Kasumi-1 (cell line): ENCODE data around the gene BBS5.
A peak's percentile ranks its signal among the peaks of the same experiment; 100 is the strongest.
"Not testable (repeated sequence)": the region's sequence is repeated elsewhere in the genome, so short reads cannot be mapped to it uniquely, and the experiment has no call there.

ENCODE experiments used
- DNase-seq, 2 experiments: peaks; one replicate each; lab custom pipeline; 2025; lab: John Stamatoyannopoulos, UW

BBS5 gene

DNA sequence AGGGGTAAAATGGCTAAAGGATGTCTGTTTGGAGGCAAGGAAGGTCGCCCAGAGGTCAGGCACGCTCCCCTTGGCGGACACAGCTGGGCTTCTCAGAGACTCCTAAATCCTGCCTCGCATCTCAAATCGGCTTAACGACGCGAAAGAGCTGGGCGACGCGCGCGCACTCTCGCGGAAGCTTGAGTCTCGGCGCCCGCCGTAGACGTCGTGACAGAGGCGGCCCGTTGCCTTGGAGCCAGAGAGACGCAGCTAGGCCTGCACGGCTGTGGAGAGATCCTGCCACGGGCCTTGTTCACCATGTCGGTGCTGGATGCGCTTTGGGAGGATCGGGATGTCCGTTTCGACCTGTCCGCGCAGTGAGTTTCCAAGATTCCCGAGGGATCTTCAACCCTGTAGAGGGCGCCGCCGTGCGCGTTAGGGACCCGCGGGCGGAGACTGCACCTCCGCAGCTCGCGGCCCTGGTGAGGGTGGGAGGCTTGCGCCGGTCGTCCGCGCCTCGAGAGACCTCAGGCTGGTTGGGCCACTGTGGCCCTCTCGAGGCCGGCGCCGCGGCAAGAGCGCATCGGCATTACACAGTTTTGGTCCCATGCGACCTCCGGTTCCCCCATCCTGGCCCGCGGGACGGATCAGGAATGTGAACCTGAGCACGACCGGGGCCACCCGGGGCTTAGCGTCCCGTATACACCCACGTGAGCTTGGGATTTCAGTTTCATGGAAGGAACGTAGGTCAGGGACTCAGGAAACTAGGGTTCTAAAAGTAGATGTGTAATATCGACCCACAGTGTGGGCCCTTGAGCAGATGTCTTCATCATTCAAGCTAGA, at the start of gene BBS5:
Gene BBS5, plus strand, starts transcription at position 238 of the 822 bp plus-strand sequence. Its CDS starts 60 bp downstream, at position 298.
- DNase-seq, result peak; percentile 93 to 95

- not testable (repeated sequence) for DNase-seq
Observed at GRCh38 chr2:169431772-169432171, 47.5 kb upstream of the BBS5 start.

GRCh38 chr2:169434236-169434635, 45.1 kb upstream of the BBS5 start:
- DNase-seq, result not testable (repeated sequence)

DNA sequence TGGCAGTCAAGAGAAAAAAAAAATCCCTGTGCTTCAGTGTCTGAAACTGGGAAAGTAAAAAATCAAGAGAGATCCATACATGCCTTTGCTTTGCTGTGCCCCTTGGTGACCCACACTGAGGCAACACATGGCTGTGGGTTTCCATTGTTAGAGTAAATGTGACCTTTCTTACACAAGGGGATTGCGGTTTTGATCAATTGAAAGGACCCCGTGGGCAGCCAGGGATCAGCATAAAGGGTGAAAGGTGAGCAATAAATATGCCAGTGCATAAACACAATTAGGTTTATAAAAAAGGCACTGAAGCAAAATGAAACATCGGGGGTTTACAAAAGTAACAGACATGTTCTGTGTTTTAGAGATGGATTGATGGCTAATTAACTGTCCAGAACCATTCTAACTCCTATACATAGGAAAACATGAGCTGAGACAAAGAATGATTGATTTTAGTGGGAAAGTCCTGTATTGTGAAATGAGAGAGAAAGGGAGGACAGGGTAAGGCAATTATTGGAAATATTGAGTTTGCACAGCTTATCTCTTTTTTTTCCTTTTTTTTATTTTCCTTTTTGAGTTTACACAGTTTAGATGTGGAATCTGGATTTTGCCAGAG, 40.7 kb upstream of the BBS5 start:
- no peak for DNase-seq

- DNase-seq, result no peak
Observed at GRCh38 chr2:169439900-169440299, 39.4 kb upstream of the BBS5 start.

GRCh38 chr2:169446452-169446851, 32.8 kb upstream of the BBS5 start:
- no peak for DNase-seq

- DNase-seq, result no peak
Observed at GRCh38 chr2:169448316-169448715, 31.0 kb upstream of the BBS5 start.

DNA sequence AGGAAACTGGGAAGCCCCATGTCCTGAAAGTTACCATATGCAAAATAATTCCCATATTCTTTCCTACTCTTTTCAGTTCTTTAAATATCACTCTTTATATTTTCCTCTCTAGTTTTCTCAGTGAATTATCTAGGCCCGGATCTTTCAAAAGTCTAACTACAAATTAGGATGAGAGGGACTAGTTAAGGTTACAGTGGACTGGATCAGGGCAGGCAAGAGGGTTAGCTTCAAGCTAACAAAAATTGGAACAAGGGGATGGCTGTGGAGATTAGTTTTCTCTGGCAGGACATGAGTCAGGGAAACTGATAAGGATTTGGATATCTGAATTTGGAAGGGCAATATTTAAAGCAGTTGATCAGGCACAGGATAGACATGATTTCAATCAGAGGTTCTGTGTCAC, 30.4 kb upstream of the BBS5 start:
- DNase-seq, result no peak

- DNase-seq, result peak; percentile 77 to 86
Observed at GRCh38 chr2:169452080-169452479, 27.2 kb upstream of the BBS5 start.

DNA sequence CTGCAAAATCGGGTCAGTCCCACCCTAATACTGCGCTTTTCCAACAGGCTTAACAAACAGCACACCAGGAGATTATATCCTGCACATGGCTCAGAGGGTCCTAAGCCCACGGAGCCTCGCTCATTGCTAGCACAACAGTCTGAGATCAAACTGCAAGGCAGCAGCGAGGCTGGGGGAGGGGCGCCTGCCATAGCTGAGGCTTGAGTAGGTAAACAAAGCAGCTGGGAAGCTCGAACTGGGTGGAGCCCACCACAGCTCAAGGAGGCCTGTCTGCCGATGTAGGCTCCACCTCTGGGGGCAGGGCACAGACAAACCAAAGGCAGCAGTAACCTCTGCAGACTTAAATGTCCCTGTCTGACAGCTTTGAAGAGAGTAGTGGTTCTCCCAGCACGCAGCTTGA, 26.2 kb upstream of the BBS5 start:
- DNase-seq, result not testable (repeated sequence)

GRCh38 chr2:169461143-169461542, 18.2 kb upstream of the BBS5 start:
- no peak for DNase-seq

GRCh38 chr2:169462896-169463695, 16.2 kb upstream of the BBS5 start:
- DNase-seq, result no peak

DNA sequence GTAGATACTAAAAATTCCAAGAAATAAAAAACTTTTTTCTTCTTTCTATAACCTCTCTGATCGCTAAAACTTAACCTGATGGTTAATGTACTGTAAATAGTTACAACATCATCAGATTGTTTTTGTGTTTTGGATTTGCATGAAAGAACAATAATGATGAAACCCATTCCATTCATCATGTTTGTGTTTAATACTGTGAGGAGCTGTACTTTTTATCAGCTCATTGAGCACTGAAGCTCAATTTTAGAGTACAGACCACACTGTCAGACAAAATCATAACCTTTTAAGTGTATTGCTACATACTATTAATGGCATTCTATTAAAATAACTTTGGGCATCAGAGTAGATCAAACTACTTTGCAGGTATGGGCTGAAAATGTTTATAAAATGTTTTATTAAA, 14.8 kb upstream of the BBS5 start:
- peak in 1 of 2 experiments; percentile 37 for DNase-seq

DNA sequence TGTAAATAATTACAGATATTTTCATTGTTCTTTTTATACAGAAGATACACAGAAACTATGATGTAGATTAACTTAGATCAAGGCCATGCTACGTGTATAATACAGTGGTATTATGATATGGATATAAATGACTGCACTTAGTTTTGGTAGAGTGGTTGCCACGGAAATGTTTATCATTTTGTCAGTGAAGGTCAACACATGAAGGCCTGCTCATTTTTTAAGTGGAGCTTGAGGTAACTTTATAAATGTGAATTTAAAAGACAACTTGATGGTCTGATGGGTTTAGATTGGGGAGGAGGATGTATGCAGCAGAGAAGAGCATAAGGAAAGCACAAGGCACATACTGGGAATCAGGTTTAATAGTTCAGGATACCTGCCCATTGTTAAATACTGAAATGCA, 14.4 kb upstream of the BBS5 start:
- peak; percentile 59 to 85 for DNase-seq

DNA sequence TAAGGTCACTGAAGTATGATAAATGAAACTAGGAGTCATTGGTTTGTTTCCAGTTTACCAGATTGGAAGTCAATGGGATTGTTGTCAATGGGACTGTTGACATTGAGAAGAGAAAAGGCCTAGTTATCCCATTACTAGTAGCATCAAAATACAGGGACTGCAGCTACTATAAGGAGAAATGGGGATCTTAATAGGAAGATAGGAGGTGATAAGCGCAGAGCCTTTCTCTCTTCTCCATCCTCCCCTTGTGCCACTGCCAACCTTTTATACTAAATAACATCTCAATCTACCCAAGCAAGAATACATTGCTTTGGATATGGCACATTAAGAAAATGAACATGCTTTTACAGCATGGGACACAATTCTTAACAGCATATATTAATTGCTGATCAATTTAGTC, 10.5 kb upstream of the BBS5 start:
- peak in 1 of 2 experiments; percentile 54 for DNase-seq

DNA sequence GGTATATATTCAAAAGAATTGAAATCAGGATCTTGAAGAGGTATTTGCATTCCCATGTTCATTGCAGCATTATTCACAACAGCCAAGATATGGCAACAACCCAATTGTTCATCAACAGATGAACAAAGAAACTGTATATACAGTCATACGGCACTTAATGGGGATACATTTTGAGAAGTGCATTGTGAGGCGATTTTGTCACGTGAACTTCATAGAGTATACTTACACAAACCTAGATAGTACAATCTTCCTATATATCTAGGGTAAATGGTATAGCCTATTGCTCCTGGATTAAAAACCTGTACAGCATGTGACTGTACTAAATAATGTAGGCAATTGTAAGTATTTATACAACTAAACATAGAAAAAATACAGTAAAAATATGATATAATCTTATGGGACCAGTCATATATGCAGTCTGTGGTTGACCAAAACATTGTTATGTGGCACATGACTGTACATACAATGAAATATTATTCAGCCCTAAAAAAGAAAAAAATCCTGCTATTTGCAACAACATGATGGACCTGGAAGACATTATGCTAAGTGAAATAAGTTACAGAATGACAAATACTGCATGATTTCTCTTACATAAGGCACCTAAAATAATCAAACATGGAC, 9.2 kb upstream of the BBS5 start:
- DNase-seq, result no peak

DNA sequence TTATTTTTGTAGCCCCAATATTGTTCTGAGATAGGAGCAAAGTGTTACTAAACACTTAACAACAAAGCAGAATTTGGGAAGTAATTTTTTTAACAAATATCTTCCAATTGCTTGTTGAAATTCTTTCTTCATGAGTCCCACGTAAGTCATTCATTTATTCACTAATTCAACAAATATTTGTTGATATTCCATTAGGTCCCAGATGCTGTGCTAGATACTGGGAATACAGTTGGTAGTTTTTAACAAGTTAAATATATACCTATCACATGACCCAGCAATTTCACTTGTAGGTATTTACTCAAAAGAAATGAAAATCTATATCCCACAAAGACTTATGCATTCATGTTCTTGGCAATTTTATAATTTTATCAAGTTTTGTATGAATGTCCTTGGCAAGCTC, 7.0 kb upstream of the BBS5 start:
- no peak for DNase-seq

DNA sequence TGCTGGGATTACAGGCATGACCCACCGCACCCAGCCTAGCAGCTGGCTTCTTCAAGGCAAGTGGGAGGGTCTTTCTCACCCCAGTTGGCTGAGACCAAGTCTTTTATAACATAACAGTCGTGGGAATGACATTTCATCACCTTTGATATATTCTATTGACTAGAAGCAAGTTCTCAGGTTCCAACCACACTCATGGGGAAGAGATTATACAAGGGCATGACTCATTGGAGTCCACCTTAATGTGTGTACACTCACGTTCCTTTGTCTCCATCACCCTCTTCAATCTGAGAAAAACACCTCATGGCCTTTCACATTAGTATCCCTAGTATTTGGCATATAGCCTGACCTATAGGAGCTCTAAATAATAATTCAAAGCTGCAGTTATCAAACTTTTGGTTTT, 2.8 kb upstream of the BBS5 start:
- no peak for DNase-seq

DNA sequence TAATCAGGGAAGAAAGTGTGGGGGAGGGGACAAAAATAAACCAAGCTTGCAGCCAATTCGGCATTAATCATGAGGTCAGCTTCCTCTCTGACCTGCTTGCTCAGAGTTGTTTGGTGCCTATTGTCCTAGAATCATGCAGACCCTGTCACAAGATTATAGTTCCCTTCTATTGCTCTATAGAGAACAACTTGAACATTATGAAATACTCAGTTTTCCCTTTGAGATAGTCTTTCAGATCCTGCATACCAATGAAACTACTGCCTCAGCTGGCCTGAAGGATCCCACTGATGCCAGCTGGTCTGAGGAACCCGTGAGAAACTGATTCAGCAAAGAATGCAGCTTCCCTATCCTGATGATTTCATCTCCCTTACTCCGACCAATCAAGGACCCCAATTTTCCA, 955 bp upstream of the BBS5 start:
- no peak for DNase-seq

GRCh38 chr2:169478745-169479256, 493 bp upstream of the BBS5 start:
- DNase-seq, result no peak

- no peak for DNase-seq
Observed at GRCh38 chr2:169480079-169480465, 778 bp downstream of the BBS5 start.

DNA sequence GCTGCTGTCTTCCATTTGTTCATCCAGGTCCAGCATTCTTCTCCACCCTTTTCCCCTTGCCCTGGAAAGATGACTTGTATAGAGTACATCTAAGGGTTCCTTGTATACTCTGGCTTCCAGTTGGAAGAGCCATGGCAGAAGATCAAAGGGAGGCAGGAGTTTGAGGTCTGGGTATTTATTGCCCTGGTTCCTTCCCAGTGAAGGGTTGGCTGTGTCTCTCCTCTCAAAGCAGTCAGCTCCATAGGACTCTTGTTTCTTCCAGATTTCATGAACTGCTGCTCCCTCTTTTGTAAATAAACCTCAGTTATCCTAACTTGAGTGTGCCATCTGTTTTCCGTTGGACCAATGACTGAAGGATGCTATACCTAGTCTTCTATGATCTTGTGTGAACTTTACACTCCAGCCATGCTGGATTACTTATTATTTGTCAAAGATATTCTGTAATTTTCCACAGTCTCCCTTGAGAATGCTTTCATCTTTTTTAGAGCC, 6.4 kb downstream of the BBS5 start:
- no peak for DNase-seq
